B cell (primary cell): ENCODE results near the gene SLC5A10.
"Not testable (repeated sequence)": the region's sequence is repeated elsewhere in the genome, so short reads cannot be mapped to it uniquely, and the experiment has no call there.

Source experiments
- CTCF ChIP-seq: fragments of 200-600 bp; IDR thresholded peaks from one replicate; pipeline ENCODE4 v1.8.0; 2022; ENCODE audit warnings: antibody characterized with exemption, mild to moderate bottlenecking
- EZH2 ChIP-seq: IDR thresholded peaks from 2 replicates; pipeline ENCODE4 v1.6.1; 2012; ENCODE audit warnings: borderline replicate concordance, low read depth, mild to moderate bottlenecking, moderate library complexity, low read length; ENCODE audit not compliant: insufficient read depth, poor library complexity, severe bottlenecking

- not testable (repeated sequence) for TF ChIP-seq CTCF, EZH2
These were observed 91.1 kb downstream of the SLC5A10 start for GRCh38 chr17:19043032-19043431.
